Neutrophil (primary cell): Measurements from ENCODE around the gene ZNF618.

Experiments used
- H3K27ac ChIP-seq: fragments of 200-600 bp; sonication (generic); 2 replicates; pipeline ENCODE4 v1.5.1; 2016; ENCODE audit warnings: mild to moderate bottlenecking, moderate library complexity
- H3K27me3 ChIP-seq: fragments of 200-600 bp; sonication (generic); 2 replicates; pipeline ENCODE4 v1.6.0; 2016; ENCODE audit warnings: mild to moderate bottlenecking
- H3K36me3 ChIP-seq: fragments of 200-600 bp; sonication (generic); 2 replicates; pipeline ENCODE4 v1.5.1; 2017
- H3K4me1 ChIP-seq, 2 experiments: fragments of 200-600 bp in 1 of 2; sonication (generic) in 1 of 2; 1 replicate in 1 of 2; 2 replicates in 1 of 2; pipeline versions ENCODE4 v1.5.1 to v1.6.1; 2013 to 2016; ENCODE audit warnings: low read depth in 1 of 2, low read length in 1 of 2, mild to moderate bottlenecking in 1 of 2, moderate library complexity in 1 of 2; ENCODE audit not compliant: control insufficient read depth in 1 of 2, insufficient read depth in 1 of 2
- H3K4me3 ChIP-seq, 2 experiments: fragments of 200-600 bp in 1 of 2; sonication (generic) in 1 of 2; 1 replicate in 1 of 2; 2 replicates in 1 of 2; pipeline ENCODE4 v1.5.1; 2013 to 2016; ENCODE audit warnings: low read depth in 1 of 2, low read length in 1 of 2, mild to moderate bottlenecking in 1 of 2, moderate library complexity in 1 of 2
- H3K9me3 ChIP-seq: fragments of 200-600 bp; sonication (generic); 2 replicates; pipeline ENCODE4 v1.5.1; 2016
- CTCF ChIP-seq: fragments of 200-600 bp; sonication (generic); IDR thresholded peaks from 2 replicates; pipeline ENCODE4 v1.5.1; 2016; ENCODE audit warnings: antibody characterized with exemption

The ZNF618 gene

GRCh38 chr9:113947941-113948340, 71.8 kb downstream of the ZNF618 start:
- no peaks in the 10 kb centered on the region for H3K36me3 ChIP-seq
- H3K9me3 ChIP-seq = no peaks in the 10 kb centered on the region
- no peak overlapping the region for H3K4me3 ChIP-seq
- H3K4me1 ChIP-seq = no peaks in the 10 kb centered on the region
- H3K27me3 ChIP-seq = no peaks in the 10 kb centered on the region
- no peak for TF ChIP-seq CTCF
- no peak overlapping the region for H3K27ac ChIP-seq

- H3K4me3 ChIP-seq = no peak overlapping the region
- no peak for TF ChIP-seq CTCF
These were observed 72.9 kb downstream of the ZNF618 start for GRCh38 chr9:113948891-113949570.

GRCh38 chr9:113949571-113950078, 73.5 kb downstream of the ZNF618 start:
- H3K4me3 ChIP-seq = no peak overlapping the region
- no peaks in the 10 kb centered on the region for H3K27me3 ChIP-seq
- H3K36me3 ChIP-seq = no peaks in the 10 kb centered on the region
- H3K4me1 ChIP-seq = no peaks in the 10 kb centered on the region
- no peak overlapping the region for H3K27ac ChIP-seq
- no peaks in the 10 kb centered on the region for H3K9me3 ChIP-seq
- TF ChIP-seq CTCF = no peak

More at GRCh38 chr9:113948891-113949570, 72.9 kb downstream of the ZNF618 start:
- Histone ChIP-seq H3K27me3 (no peaks in the 10 kb centered on the region), H3K9me3 (no peaks in the 10 kb centered on the region), H3K27ac (no peak overlapping the region), H3K36me3 (no peaks in the 10 kb centered on the region), H3K4me1 (no peaks in the 10 kb centered on the region)

- H3K36me3 ChIP-seq = no peaks in the 10 kb centered on the region
- H3K9me3 ChIP-seq = no peaks in the 10 kb centered on the region
- TF ChIP-seq CTCF = no peak
- H3K4me3 ChIP-seq = no peak overlapping the region
- H3K4me1 ChIP-seq = no peaks in the 10 kb centered on the region
- H3K27me3 ChIP-seq = no peaks in the 10 kb centered on the region
- H3K27ac ChIP-seq = no peak overlapping the region
These were observed 74.3 kb downstream of the ZNF618 start for GRCh38 chr9:113950195-113951031.

GRCh38 chr9:113951032-113951372, 74.9 kb downstream of the ZNF618 start:
- TF ChIP-seq CTCF = no peak
- no peaks in the 10 kb centered on the region for H3K27me3 ChIP-seq

More at GRCh38 chr9:113951032-113951372, 74.9 kb downstream of the ZNF618 start:
- Histone ChIP-seq H3K9me3 (no peaks in the 10 kb centered on the region), H3K27ac (no peak overlapping the region), H3K36me3 (no peaks in the 10 kb centered on the region), H3K4me1 (no peaks in the 10 kb centered on the region), H3K4me3 (no peak overlapping the region)
